GM21390 (cell line): Measurements from ENCODE around the gene OCRL.

Experiments used
- ATAC-seq: cut with Tn5 transposase; IDR thresholded peaks from one replicate; pipeline ENCODE4 v1.9.1; 2021; ENCODE audit not compliant: unreplicated experiment

Gene OCRL

DNA sequence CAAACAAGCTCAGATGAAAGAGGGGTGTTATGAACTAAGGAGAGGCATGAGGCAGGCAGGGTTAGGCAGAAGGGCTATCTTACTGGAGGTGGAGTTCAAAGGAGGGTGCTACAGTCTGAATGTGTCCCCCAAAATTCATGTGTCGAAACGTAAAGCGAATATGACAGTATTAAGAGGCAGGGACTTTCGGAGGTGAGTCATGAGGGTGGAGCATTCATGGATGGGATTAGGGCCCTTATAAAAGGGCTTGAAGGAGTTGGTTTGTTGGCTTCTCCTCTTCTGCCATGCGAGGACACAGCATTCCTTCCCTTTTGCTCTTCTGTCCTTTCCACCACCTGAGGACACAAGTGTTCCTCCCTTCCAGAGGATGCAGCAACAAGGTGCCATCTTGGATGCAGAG, 91.8 kb downstream of the OCRL start:
- ATAC-seq: no peak

DNA sequence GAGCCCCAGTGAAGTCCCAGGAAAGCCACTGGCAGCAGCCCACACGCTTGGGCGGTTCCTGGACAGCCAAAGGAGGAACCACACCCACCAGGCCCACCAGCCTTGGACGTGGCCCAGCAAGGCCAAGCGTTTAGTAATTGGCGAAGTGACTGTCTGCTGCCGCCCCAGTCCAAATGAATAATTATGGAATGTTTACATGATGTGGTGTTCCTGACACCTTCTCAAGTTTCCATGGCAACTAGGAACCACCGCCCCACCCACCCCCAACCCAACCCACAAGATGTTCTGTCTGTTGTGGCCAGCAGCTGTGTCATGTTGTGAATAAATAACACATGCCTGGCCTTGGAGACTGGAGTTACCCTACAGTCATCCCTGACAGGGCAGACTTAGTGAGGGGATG, 92.4 kb downstream of the OCRL start:
- ATAC-seq: no peak

DNA sequence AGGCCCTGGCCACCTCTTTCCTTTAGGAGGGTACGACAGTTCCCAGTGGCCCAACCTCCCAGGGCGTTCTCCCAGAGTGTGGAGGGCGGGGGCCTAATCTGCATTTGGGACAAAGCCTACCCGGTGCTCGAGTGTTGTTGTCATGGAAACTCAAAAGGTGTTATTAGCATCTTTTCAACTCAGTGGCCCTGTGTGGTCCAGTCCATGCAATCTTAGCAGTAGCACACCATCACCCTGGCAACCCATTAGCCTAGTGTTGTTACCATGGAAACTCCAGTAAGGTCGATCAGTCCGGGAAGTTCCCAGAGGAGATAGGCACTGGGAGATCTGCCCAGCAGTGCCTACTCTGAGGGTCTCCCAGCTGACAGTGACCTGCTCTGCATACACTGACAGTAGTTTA, 94.5 kb downstream of the OCRL start:
- ATAC-seq: no peak

DNA sequence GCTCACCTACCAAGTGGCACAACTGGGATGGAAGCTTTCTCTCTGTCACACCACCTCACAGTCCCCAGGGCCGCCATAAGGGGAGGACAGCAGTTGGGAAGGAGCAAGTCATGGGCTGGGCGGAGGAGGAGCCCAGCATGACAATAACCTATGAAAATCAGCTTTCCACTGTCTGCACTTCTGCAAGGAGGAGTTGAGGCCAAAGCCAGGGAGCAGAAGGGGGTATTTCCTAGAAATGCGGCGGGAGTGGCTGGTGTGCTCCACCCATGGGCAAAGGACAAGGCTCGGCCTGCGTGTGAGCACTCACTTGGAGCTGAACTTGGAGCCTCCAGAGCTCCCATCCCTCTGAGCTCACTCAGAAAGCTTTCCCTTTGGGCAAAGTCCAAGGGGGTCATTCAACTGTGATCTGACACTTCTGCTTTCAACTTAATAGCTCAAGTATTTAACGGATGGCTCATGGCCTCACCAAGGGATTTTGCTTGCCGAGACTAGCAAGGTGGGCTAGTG, 96.2 kb downstream of the OCRL start:
- ATAC-seq: no peak

DNA sequence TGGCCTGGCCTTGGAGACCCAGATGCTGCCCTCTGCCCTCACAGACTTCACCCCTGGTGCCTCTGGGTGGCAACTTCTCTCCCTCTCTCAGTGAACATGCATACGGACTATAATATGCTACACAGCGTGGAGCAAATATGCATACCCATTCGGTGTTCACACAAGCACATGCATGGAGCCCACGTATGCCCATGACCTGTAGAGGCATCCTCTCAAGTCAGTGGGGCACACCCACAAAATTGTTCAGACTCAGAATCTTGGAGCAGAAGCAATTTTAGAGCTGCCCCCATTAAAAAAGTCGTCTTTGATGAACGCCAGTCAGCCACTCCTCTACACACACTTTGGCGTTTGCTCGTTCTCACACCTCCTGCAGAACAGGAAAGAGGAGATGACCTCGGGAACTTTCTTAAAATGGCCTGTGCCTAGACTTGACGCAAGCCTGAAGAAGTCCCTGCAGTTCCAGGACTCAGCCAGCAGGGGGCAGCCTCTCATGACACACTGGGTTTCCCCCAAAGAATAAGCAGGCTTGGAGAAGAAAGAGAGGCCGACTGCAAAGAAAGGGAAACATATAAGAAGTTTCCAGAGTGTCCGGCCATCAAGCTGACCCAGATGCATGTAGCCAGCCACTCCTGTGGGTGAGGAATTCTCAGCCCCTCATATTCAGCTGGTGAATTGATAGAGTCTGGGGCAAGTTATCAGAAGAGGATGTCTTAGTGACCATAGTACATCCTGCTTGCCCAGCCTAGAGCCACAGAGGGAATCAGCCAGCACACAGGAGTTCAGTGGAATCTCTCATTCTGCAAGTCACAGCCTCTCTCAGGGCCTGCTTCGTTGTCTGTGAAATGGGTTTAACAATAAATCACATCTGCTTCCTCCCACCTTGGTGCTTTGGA, 97.4 kb downstream of the OCRL start:
- peak; percentile 77 for ATAC-seq

DNA sequence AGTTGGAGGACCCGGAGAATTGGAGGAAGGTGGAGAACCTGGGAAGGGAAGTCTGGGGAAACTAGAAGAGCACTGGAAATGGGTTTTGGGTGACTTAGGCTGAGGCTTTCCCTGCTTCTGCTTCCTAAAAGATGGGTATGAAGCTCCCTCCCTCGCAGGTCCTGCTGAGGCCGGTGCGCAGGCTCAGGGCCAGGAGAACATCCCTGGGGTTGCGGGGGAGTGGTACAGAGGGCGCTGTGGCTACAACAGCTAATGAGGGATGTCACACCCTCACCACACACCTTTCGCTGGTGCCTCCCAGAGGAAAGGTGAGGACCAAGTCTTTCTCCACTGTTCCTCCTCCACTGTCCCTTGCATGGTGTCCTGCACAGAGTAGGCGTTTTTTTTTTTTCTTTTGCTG, 98.9 kb downstream of the OCRL start:
- ATAC-seq: no peak

DNA sequence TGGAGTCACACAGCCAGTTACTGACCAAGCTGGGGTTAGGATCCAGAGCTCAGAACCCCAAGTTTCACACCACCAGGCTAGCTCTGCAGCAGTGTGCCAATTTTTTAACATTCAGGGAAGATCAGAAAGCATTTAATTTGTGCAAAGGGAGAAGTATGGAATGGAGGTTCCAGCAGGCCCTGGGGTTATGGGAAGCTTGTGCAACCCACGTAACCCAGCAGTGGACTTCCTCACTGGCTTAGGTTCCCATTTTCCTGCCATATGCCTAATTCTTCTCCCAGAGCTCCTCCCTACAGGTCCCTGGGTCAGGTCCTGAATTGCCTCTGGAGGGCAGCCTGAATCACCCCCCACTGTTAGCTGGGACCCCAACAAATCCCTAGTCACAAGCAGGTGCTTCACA, 100.7 kb downstream of the OCRL start:
- no peak for ATAC-seq

DNA sequence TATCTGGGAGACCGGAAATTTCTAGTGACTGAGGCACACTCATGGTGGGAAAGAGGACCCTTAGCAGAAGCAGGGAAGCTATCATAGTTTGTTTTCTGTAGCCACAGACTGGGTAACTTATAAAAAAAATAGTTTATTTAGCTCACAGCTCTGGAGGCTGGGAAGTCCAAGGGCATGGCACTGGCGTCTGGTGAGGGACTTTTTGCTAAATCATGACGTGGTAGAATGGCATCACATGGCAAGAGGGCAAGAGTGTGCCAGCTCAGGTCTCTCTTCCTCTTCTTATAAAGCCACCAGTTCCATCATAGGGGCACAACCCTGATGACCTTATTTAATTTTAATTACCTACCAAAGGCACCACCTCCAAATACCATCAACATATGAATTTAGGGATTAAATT, 101.4 kb downstream of the OCRL start:
- no peak for ATAC-seq

DNA sequence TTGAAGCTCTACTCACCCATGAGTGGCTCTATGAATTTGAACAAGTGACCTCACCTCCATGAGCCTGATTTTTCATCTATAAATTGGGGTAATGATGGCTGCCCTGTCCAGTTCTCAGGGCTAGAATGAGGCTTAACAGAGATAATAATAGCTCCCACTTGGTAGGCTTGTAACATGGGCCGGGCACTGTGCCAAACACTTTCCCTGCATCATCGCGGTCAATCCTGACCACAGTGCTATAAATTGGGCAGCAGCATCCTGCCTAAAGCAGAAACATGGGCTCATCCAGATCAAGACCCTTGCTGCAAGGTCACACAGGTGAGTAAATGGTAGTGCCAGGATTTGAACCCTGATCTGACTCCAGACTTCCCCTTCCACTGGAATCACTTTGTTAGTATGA, 101.9 kb downstream of the OCRL start:
- ATAC-seq: no peak
